NCI-H2196 (cell line): ENCODE measurements around the gene GPBP1L1.
"Not testable (repeated sequence)": the region's sequence is repeated elsewhere in the genome, so short reads cannot be mapped to it uniquely, and the experiment has no call there.

ENCODE experiments used
- DNase-seq: peaks from one replicate; lab custom pipeline; 2025; ENCODE audit not compliant: unreplicated experiment; lab: John Stamatoyannopoulos, UW

Gene GPBP1L1

GRCh38 chr1:45596765-45597164, 89.6 kb downstream of the GPBP1L1 start:
- not testable (repeated sequence) for DNase-seq

DNA sequence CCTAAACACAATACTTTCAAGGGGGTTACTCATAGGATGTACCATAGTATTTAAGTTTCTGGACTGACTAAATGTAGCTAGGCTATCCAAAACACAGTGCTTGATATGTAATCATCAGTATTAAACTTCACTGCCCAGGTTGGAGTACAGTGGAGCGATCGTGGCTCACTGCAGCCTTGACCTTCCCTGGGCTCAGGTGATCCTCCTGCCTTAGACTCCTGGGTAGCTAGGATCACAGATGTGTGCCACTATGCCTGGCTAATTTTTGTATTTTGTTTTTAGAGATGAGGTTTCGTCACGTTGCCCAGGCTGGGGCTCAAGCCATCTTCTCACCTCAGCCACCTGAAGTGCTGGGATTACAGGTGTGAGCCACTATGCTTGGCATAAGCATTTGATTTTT, 91.9 kb downstream of the GPBP1L1 start:
- DNase-seq = no peak

DNA sequence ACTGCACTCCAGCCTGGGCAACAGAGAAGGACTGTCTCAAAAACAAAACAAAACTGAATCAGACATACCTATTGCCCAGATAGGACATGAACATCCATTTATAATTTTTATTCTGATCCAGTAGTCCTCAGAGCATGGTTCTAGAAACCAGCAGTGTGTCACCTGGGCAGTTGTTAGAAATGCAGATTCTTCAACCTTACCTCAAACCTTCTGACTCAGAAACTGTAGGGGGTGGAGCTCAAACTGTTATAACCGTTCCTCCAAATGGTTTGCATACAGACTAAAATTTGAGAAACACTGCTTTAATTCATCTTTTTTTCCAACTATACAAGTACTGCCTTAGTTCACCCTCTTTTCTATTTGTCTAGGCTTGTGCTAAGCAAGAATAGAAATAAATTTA, 96.5 kb downstream of the GPBP1L1 start:
- DNase-seq = no peak

- DNase-seq = no peak
Observed at GRCh38 chr1:45586769-45587168, 99.6 kb downstream of the GPBP1L1 start.

GRCh38 chr1:45585496-45586075, 100.7 kb downstream of the GPBP1L1 start:
- no peak for DNase-seq

GRCh38 chr1:45585110-45585426, 101.3 kb downstream of the GPBP1L1 start:
- no peak for DNase-seq

GRCh38 chr1:45584351-45585109, 101.8 kb downstream of the GPBP1L1 start:
- DNase-seq = peak; percentile 95

DNA sequence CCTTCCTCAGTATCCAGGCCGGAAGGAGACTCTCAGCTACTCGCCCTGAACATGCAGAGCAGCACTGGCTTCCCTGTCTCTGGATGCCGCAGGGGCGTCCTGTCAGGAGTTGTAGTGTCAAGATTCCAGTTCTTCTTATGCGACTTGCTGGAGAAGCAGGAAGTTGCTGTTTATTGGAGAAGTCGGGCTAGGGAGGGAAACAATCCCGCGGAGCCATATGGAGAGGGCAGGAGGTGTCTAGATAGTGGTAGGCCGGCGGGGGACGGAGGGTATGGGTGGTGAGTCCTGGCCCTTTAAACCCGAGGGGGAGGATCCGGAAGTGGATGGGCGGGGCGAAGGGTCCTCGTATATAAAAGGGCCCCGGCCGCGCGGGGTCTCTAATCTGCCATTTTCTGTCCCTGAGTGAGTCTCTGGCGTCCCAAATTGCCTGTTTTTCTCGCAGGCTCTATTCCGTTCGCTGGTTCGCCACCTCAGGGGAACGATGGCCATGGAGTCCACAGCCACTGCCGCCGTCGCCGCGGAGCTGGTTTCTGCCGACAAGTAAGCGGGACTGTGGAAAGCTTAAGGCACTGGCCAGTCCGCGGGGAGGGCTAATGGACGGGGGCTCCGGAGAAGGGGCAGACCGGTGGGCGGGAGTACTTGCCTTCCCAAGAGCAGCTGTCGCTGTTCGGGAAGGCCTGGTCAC, 102.5 kb downstream of the GPBP1L1 start, which contains the start of gene NASP:
TSS of gene NASP (plus strand) at position 376 of the 685 bp plus-strand sequence. CDS start at position 482, 106 bp downstream.
- DNase-seq = peak; percentile 78

GRCh38 chr1:45583264-45583665, 103.1 kb downstream of the GPBP1L1 start:
- peak; percentile 96 for DNase-seq
